Renal cortex interstitium (tissue), 15 donors: Measurements from ENCODE around the gene ASB17. TPM values are rescaled to one million over a fixed set of nuclear protein-coding genes. Genes with fewer than 3 reads are reported as not detected.
"Not testable (repeated sequence)": the region's sequence is repeated elsewhere in the genome, so short reads cannot be mapped to it uniquely, and the experiment has no call there.

Source experiments
- DNase-seq, 11 donors: peaks; one replicate each; pipeline ENCODE4 v3.0.0-alpha.2; 2013; ENCODE audit warnings: low read depth in 9 of 11, low spot score in 4 of 11; ENCODE audit errors: extremely low read depth in 1 of 11
- long read RNA-seq, 16 experiments: transcript quantifications; one replicate each; lab custom pipeline, GENCODE V29; 2026
- polyA plus RNA-seq, 3 donors: library from polyadenylated mRNA; unstranded; fragments of 120-200 nt; gene quantifications; one replicate each; pipeline ENCODE4 v1.2.1, GENCODE V29; 2013; ENCODE audit not compliant: insufficient read length in 3 of 3

Gene ASB17, protein sequence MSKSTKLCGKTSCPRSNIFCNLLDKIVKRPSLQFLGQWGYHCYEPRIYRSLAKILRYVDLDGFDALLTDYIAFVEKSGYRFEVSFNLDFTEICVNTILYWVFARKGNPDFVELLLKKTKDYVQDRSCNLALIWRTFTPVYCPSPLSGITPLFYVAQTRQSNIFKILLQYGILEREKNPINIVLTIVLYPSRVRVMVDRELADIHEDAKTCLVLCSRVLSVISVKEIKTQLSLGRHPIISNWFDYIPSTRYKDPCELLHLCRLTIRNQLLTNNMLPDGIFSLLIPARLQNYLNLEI
- not detected for polyA plus RNA-seq
- long read RNA-seq, donor 1, result 0 reads
- long read RNA-seq, donor 2, result 0 reads
- long read RNA-seq, donor 3, result 0 reads
- long read RNA-seq, donor 4, result 0 reads
- long read RNA-seq, donor 5, result 0 reads
- long read RNA-seq, donor 6, result 0 reads
- long read RNA-seq, donor 7, result 0 reads
- long read RNA-seq, donor 8, result 0 reads
- long read RNA-seq, donor 9, result 0 reads
- long read RNA-seq, donor 10, result 0 reads
- long read RNA-seq, donor 11, result 0 reads
- long read RNA-seq, donor 12, result 0 reads
- long read RNA-seq, donor 13, result 0 reads
- long read RNA-seq, donor 14, result 0 reads
- long read RNA-seq, donor 15, result 0 reads
- long read RNA-seq, donor 16, result 0 reads

DNA sequence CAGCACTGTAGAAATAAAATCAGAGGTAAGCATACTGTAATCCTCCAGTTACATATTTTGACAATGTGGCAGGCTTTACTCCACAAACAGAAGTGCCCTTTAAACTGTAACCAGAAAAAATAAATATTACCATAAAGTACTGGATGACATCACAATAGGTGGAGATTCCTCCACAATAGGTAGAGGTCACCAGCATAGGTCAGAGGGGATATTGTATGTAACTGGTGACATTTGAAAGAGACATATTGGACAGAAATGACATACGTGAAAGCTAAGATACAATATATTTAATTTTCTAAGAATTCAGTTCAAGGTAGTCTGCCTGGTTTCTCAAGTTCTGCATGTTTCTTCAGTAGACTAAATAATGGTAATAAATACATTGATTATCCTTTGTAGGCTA lies at the start of gene ASB17:
TSS of gene ASB17 (minus strand) at position 101 of the 400 bp plus-strand sequence. CDS start 113 bp downstream, outside the sequence.
- no peak for DNase-seq

DNA sequence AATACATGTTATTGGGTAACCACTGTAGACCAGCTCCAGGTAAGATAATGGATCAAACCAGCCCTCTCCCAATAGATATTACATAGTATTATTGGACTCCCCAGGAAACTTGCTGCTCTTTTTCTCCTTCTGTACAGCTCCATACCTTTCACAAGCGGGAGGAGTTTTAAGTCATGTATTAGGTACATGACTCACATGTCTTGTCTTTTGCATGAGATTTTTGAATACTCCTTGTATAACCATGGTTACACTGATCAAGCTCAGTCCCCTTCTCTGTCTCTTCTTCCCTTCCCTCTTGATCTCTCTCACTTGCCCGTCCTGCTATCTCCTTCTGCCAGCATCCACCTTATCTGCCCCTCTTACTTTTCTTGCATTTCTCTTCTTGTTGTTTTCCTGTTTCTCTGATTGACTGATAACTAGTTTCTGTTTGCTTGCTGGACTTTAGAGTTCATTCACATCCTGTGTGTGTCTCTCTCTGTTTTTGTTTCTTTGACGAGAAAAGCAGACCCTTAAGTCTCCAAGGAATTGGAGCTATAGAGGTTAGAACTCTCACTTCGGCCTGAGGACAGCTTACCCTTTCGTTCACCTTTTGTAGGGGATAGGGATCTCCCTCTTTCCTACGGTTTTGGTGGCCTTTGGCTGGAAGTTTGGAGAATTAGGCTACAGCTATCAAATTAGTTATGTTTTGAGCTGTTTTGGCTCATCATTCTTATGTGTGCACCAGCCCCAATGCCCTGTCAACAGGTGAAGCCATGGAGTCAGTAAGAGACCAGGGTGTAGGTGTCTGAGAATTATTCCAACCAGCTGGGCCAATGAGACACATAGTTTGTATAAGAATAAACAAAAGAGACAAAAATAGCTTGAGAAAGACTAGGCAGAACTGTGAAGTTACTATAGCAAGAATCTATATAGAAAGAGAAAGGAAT lies 49.0 kb upstream of the ASB17 start:
- DNase-seq, result no peak

GRCh38 chr1:75970631-75971030 lies 38.4 kb upstream of the ASB17 start:
- no peak for DNase-seq

DNA sequence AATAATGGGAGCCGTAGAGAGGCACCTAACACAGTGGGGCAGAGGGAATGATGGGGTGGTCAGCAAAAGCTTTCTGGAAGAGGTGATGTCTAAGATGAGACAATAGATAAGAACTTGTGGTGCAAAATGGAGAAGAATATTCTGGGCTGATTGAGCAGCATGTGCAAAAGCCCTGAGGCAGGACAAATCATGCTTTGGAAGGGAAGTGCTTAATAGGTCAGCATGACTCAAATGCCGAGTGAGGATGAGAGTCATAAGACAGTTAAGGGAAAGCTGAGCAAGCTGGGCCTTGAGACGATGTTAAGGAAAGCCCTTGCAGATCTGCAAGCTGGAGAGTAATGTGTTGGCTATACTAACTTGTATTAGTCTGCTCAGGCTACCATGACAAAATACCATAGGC lies 37.3 kb upstream of the ASB17 start:
- no peak for DNase-seq

- DNase-seq, result no peak
Measured at GRCh38 chr1:75967719-75968118, 35.5 kb upstream of the ASB17 start.

DNA sequence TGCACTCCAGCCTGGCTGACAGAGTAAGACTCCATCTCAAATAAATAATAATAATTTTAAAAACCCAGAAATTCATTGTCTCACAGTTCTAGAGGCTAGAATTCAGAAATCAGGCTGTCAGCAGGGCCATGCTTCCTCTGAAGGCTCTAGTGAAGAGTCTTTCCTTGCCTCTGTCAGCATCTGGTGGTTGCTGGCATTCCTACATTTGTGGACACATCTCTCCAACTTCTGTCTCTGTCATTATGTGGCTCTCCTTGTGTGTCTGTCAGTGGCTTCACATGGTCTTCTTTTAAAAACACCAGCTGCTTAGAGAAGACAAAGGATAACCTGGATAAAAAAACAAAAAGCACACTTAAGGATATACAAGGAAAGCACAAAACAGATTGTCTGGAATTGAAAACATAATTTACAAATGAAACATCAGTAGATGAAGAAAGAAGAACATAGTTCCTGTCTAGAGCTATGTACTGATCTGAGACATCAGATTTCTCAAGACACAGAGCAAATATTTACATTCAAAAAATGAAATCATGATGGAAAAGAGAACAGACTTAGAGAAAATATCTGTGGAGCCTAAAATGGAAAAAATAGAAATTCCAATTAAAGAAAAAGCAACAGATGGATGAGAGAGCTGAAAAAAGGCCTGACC lies 32.7 kb upstream of the ASB17 start:
- no peak for DNase-seq

GRCh38 chr1:75964110-75964759 lies 32.0 kb upstream of the ASB17 start:
- not testable (repeated sequence) for DNase-seq

DNA sequence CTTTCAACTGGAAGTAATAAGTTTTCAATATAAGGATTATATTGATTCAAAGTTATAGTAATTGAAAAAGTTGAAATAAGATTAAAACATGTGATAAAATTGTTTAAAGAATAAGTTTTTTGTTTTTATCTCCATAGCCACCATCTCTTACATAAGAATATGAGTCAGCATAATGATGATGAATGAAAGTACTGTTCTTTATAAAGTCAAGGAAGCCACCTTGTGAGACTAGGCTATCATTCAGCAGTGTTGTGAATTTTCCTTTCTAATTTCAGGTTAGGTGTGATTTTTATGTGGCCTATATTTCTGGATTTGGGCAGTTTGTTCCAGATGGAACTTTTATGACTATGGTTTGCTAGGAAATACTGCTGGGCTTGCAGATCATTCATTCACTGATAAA lies 22.4 kb upstream of the ASB17 start:
- no peak for DNase-seq

DNA sequence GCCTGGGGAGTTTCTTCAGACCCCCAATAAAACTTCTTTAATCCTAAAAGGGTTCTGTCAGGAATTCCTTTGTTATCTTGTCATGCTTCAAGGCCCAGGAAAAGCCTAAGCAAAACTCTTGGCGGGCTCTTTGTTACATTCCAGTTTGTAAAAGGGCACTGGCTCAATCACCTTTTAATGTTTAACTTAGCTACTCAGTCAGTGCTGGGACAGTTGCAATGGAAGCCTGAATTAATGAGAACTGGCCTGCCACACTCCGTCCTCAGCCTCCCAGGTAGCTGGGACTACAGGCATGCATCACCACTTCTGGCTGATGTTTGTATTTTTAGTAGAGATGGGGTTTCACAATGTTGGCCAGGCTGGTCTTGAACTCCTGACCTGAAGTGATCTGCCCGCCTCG lies 21.3 kb upstream of the ASB17 start:
- peak in 6 of 11 donors; percentile 1 to 37 (median 12) for DNase-seq

DNA sequence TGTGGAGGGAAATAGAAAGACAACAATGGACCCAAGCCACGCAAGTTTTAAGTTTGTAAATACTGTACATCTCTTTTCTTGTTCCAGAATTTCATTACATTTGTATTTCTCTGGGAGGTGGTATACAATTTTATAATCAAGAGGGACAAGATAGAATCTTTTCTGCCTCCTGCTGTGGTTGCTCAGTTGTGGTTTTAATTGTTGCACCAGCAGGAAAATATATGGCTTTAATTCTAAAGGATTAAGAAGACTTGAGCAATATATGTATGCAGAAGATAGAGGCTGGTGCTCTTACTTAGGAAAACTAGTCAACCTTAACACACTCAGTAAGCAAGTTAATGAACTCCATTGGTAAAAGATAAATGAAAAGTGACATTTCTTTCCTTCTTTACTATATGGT lies 19.8 kb upstream of the ASB17 start:
- DNase-seq, result no peak

- no peak for DNase-seq
Measured at GRCh38 chr1:75950176-75950575, 18.0 kb upstream of the ASB17 start.

- not testable (repeated sequence) for DNase-seq
Measured at GRCh38 chr1:75943037-75943436, 10.8 kb upstream of the ASB17 start.

DNA sequence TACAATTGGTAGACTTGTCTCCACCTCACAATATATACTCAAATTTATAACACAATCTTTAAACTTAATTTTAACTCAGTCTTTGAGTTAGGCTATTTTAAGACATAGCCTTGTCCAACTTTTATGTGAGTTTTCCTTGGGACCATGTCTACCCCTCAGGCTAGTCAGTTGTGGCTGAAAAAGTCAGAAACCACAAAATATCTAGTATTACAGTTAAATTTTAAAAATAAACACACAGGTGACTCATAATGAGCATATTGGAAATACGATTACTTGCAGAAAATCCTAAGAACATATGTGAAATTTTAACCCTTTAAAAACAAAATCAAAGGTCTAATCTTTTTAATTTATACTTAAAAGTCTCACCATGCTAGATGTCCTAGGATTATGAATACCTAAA lies 4.8 kb upstream of the ASB17 start:
- no peak for DNase-seq

DNA sequence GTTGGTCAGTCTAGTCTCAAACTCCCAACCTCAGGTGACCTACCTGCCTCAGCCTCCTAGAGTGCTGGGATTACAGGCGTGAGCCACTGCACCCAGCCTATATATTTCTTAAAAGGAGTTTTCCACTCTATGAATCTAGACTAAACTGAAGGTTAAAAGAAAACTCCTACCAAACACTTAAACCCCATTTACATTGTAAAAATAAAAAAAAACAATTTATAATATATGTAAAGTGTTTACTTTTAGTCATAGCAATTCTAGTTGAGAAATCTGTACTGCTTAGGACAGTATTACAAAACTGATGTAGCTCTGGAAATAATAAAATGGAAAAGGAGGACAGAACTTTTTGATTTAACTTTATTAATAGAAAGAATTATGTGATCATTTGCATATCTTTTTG lies 9.5 kb downstream of the ASB17 start:
- DNase-seq, result no peak

DNA sequence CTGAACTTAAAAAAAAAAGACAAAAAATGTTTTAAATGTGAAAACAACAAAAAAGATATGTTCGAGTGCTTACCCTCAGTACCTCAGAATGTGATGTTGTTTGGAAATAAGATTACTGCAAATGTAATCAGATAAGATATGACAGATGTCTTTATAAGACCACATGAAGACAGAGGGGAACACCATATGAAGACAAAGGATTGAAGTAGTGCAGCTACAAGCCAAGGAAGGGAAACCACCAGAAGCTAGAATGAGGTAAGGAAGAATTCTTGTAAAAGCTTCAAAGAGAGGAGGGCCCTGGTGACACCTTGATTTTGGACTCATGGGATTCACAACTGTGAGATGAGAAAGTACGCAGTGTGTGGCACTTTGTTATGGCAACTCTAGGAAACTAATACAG lies 15.4 kb downstream of the ASB17 start:
- no peak for DNase-seq

DNA sequence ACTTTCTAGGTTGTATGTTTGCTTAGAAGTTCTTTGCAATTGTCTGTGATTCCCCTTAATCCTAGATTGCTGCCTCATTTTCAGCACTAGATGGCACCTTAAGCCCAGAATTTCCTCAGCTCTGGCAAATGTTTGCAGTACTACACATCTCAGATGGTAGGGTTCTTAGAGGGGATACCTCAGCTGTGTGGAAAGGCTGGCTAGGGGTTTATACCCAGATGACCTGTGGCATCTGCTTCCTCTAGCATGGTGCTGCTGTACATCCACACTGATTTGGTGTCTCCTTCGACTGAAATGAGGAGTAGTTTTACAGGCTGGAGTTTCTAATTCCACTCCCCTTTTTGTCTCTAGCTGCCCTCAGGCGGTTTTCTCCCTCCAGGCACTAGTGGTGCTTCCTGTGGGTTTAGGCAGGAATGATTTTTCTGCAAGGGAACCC lies 23.5 kb downstream of the ASB17 start:
- DNase-seq, result peak in 10 of 11 donors; percentile 7 to 22 (median 12)

GRCh38 chr1:75901371-75901770 lies 30.8 kb downstream of the ASB17 start:
- DNase-seq, result no peak

DNA sequence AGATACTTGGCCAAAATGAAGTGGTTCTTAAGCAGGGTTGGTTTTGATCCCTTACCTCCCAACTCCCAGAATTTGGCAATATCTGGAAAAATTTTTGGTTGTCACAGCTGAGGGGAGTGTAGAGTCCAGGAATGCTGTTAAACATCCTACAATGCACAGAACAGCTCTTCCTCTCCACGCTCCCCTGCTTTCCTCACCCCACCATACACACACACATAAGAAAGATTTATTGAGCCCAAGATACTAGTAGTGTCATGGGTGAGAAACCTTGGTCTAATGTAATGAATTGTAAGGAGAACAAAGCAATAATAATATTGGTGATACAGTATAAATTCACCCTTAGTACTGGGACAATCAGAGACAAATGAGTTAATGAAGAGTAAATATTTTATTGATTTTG lies 47.8 kb downstream of the ASB17 start:
- no peak for DNase-seq

GRCh38 chr1:75879985-75880384 lies 52.2 kb downstream of the ASB17 start:
- DNase-seq, result no peak
